ENCODE data around the gene DOCK2.

GRCh38 chr5:169764018-169764378, 126.9 kb downstream of the DOCK2 start:
- TF ChIP-seq CTCF (IDR thresholded peaks at IDR 0.05) (no peak), EZH2 (IDR thresholded peaks at IDR 0.05; ENCODE audit: borderline replicate concordance, insufficient read depth, low read depth, low read length, poor library complexity, severe bottlenecking) (no peak)
